ENCODE results near the gene EXOC3L1. TPM values are rescaled to one million over a fixed set of nuclear protein-coding genes. Genes with fewer than 3 reads are reported as not detected.
A peak's percentile ranks its signal among the peaks of the same experiment; 100 is the strongest.

Gene EXOC3L1
- total RNA-seq, 4 donors from 2014 or later = 0.29 to 5.1 (median 1.8) TPM

GRCh38 chr16:67142342-67142741, 47.6 kb downstream of the EXOC3L1 start:
- DNase-seq = no peak
- H3K4me1 ChIP-seq = no peaks in the 10 kb centered on the region
- no peak overlapping the region for H3K27ac ChIP-seq
- intact Hi-C loops (cut with DNase I; ENCODE audit: low total_unique reads) = no loop called here
- no peaks in the 10 kb centered on the region for H3K36me3 ChIP-seq
- no peak overlapping the region for H3K4me3 ChIP-seq
- no peaks in the 10 kb centered on the region for H3K9me3 ChIP-seq
- no peaks in the 10 kb centered on the region for H3K27me3 ChIP-seq
- no peak for TF ChIP-seq POLR2A (IDR thresholded peaks at IDR 0.05)
- TF ChIP-seq CTCF (IDR thresholded peaks at IDR 0.05) = no peak

GRCh38 chr16:67141391-67141790, 48.5 kb downstream of the EXOC3L1 start:
- intact Hi-C loops (cut with DNase I; ENCODE audit: low total_unique reads) = no loop called here
- DNase-seq = no peak
- H3K36me3 ChIP-seq = no peaks in the 10 kb centered on the region

GRCh38 chr16:67137605-67138004, 52.3 kb downstream of the EXOC3L1 start:
- Histone ChIP-seq H3K4me3 (no peak overlapping the region), H3K27me3 (no peaks in the 10 kb centered on the region), H3K9me3 (no peaks in the 10 kb centered on the region), H3K4me1 (no peaks in the 10 kb centered on the region), H3K36me3 (no peaks in the 10 kb centered on the region), H3K27ac (no peak overlapping the region)
- no peak for DNase-seq
- intact Hi-C loops (cut with DNase I; ENCODE audit: low total_unique reads) = no loop called here
- TF ChIP-seq CTCF (IDR thresholded peaks at IDR 0.05) (no peak), POLR2A (IDR thresholded peaks at IDR 0.05) (no peak)

More at GRCh38 chr16:67141391-67141790, 48.5 kb downstream of the EXOC3L1 start:
- no peak for TF ChIP-seq POLR2A (IDR thresholded peaks at IDR 0.05)
- no peak for TF ChIP-seq CTCF (IDR thresholded peaks at IDR 0.05)
- H3K9me3 ChIP-seq = no peaks in the 10 kb centered on the region
- H3K4me1 ChIP-seq = no peaks in the 10 kb centered on the region
- no peak overlapping the region for H3K27ac ChIP-seq
- H3K4me3 ChIP-seq = no peak overlapping the region
- no peaks in the 10 kb centered on the region for H3K27me3 ChIP-seq

MicroRNAs within 50 kb of the gene (microRNA counts, 767-probe panel; counts per million panel counts)
- 0 counts per million in 2 donors for microRNA hsa-miR-328

Small RNA genes within 50 kb of the gene (microRNA-seq; reads per million reads assigned to microRNA genes)
- gene MIR328 (ENCODE audit: borderline microRNAs expressed, borderline replicate concordance) = 419 reads per million, percentile 72 among the genes with 10 or more reads in this experiment

Small RNA genes within 50 kb of the gene (small RNA-seq; reads per million reads assigned to genes)
- 3.4 reads per million, percentile 83 among the genes with 10 or more reads in this experiment for gene MIR328

Other genes with a start within 250 kb of the EXOC3L1 start
- gene CES3, start 228.9 kb downstream of the EXOC3L1 start, total RNA-seq = 1 to 10 TPM in 2 of 4 donors, under 1 TPM in 2; 0.51 to 2.8 (median 0.86) TPM
- 1 to 10 TPM in 3 of 4 donors, under 1 TPM in 1; 0.29 to 9.6 (median 5.4) TPM for gene CES4A, start 201.5 kb downstream of the EXOC3L1 start, total RNA-seq
- gene CBFB, start 161.0 kb downstream of the EXOC3L1 start, total RNA-seq = 100 to 1,000 TPM in 1 of 4 donors, 10 to 100 TPM in 3; 42.1 to 108 (median 75.9) TPM
- gene PHAF1, start 80.2 kb downstream of the EXOC3L1 start, total RNA-seq = 10 to 100 TPM; 12.3 to 27.1 (median 21.1) TPM
- 10 to 100 TPM in 3 of 4 donors, 1 to 10 TPM in 1; 2.4 to 40.1 (median 15.1) TPM for gene B3GNT9, start 39.1 kb downstream of the EXOC3L1 start, total RNA-seq
- gene TRADD, start 30.2 kb downstream of the EXOC3L1 start, total RNA-seq = 10 to 100 TPM in 2 of 4 donors, 1 to 10 TPM in 2; 2.6 to 21.0 (median 10.6) TPM
- 10 to 100 TPM in 2 of 4 donors, 1 to 10 TPM in 1, not detected in 1; 2.6 to 47.4 (median 14.1) TPM for gene FBXL8, start 30.2 kb downstream of the EXOC3L1 start, total RNA-seq
- gene HSF4, start 25.4 kb downstream of the EXOC3L1 start, total RNA-seq = 10 to 100 TPM in 3 of 4 donors, not detected in 1; 11.3 to 51.9 (median 42.3) TPM
- 10 to 100 TPM in 2 of 4 donors, 1 to 10 TPM in 2; 3.3 to 29.7 (median 17.0) TPM for gene NOL3, start 19.6 kb downstream of the EXOC3L1 start, total RNA-seq
- 10 to 100 TPM; 10.9 to 35.4 (median 20.5) TPM for gene MATCAP1, start 6.2 kb downstream of the EXOC3L1 start, total RNA-seq
- gene E2F4, start 2.0 kb upstream of the EXOC3L1 start, total RNA-seq = 100 to 1,000 TPM in 1 of 4 donors, 10 to 100 TPM in 3; 49.2 to 294 (median 77.1) TPM
- 1 to 10 TPM in 2 of 4 donors, not detected in 2; 1.6 to 5.4 TPM for gene ELMO3, start 9.0 kb upstream of the EXOC3L1 start, total RNA-seq
- gene TMEM208, start 37.0 kb upstream of the EXOC3L1 start, total RNA-seq = 10 to 100 TPM; 10.2 to 57.9 (median 27.3) TPM
- gene FHOD1, start 57.3 kb upstream of the EXOC3L1 start, total RNA-seq = 10 to 100 TPM in 3 of 4 donors, 1 to 10 TPM in 1; 2.3 to 37.6 (median 11.8) TPM
- gene SLC9A5, start 58.8 kb upstream of the EXOC3L1 start, total RNA-seq = 1 to 10 TPM in 2 of 4 donors, under 1 TPM in 1, not detected in 1; 0.55 to 1.9 (median 1.3) TPM
- gene PLEKHG4, start 89.4 kb upstream of the EXOC3L1 start, total RNA-seq = 10 to 100 TPM in 2 of 4 donors, 1 to 10 TPM in 2; 6.8 to 45.3 (median 17.1) TPM
- 1 to 10 TPM in 1 of 4 donors, under 1 TPM in 2, not detected in 1; 0.51 to 1.0 (median 0.55) TPM for gene KCTD19, start 136.6 kb upstream of the EXOC3L1 start, total RNA-seq
- 1 to 10 TPM in 1 of 4 donors, under 1 TPM in 1, not detected in 2; 0.46 to 2.8 TPM for gene LRRC36, start 136.7 kb upstream of the EXOC3L1 start, total RNA-seq
- 10 to 100 TPM; 13.4 to 26.6 (median 16.2) TPM for gene TPPP3, start 203.4 kb upstream of the EXOC3L1 start, total RNA-seq
- gene ZDHHC1, start 226.3 kb upstream of the EXOC3L1 start, total RNA-seq = 10 to 100 TPM; 14.7 to 30.6 (median 25.6) TPM
- gene HSD11B2, start 241.0 kb upstream of the EXOC3L1 start, total RNA-seq = 10 to 100 TPM in 2 of 4 donors, 1 to 10 TPM in 2; 1.2 to 82.1 (median 9.7) TPM